ENCODE data around the gene SCAF11.

GRCh38 chr12:45959025-45959424 is 31.3 kb downstream of the SCAF11 start:
- TF ChIP-seq REST (IDR thresholded peaks at IDR 0.05; ENCODE audit: unreplicated experiment) (no peak), CTCF (conservative IDR thresholded peaks at IDR 0.05; ENCODE audit: low read depth in 2 of 2) (no peak), POLR2AphosphoS5 (IDR thresholded peaks at IDR 0.05; ENCODE audit: low read depth) (no peak), CREB1 (CRISPR knock-in tag; IDR thresholded peaks at IDR 0.05; ENCODE audit: low read depth) (no peak), EZH2 (IDR thresholded peaks at IDR 0.05; ENCODE audit: low read depth, unreplicated experiment) (no peak), STAT1 (IDR thresholded peaks at IDR 0.05; ENCODE audit: unreplicated experiment) (no peak), JUNB (IDR thresholded peaks at IDR 0.05; ENCODE audit: unreplicated experiment) (no peak), EZH2phosphoT487 (IDR thresholded peaks at IDR 0.05; ENCODE audit: unreplicated experiment) (no peak), ZNF114 (CRISPR knock-in tag; IDR thresholded peaks at IDR 0.05) (no peak), NANOG (IDR thresholded peaks at IDR 0.05; ENCODE audit: borderline replicate concordance) (no peak), ZNF331 (CRISPR knock-in tag; IDR thresholded peaks at IDR 0.05; ENCODE audit: low read depth) (no peak), ETS1 (IDR thresholded peaks at IDR 0.05) (no peak)
